Type B pancreatic cell (in vitro differentiated cells): ENCODE measurements around the gene COL4A6. TPM values are rescaled to one million over a fixed set of nuclear protein-coding genes. Genes with fewer than 3 reads are reported as not detected.

ENCODE experiments used
- DNase-seq: peaks from one replicate; pipeline ENCODE4 v3.0.0; 2021; ENCODE audit warnings: mixed read lengths; ENCODE audit not compliant: unreplicated experiment; ENCODE audit errors: extremely low spot score
- H3K27ac Mint-ChIP-seq: 2 replicates; pipeline ENCODE4 v1.8.0; 2021; ENCODE audit warnings: mild to moderate bottlenecking, mixed read lengths
- H3K27me3 Mint-ChIP-seq: 2 replicates; pipeline ENCODE4 v1.8.0; 2021; ENCODE audit warnings: mixed read lengths
- H3K36me3 Mint-ChIP-seq: 2 replicates; pipeline ENCODE4 v1.8.0; 2021; ENCODE audit warnings: mixed read lengths
- H3K4me1 Mint-ChIP-seq: one replicate; pipeline ENCODE4 v1.8.0; 2021; ENCODE audit warnings: mixed read lengths; ENCODE audit not compliant: unreplicated experiment
- H3K4me3 Mint-ChIP-seq: 2 replicates; pipeline ENCODE4 v1.8.0; 2021; ENCODE audit warnings: mild to moderate bottlenecking, mixed read lengths
- H3K9me3 Mint-ChIP-seq: 2 replicates; pipeline ENCODE4 v1.8.0; 2021; ENCODE audit warnings: mixed read lengths
- CTCF ChIP-seq: fragments of 200-600 bp; sonication (generic); conservative IDR thresholded peaks from 2 replicates; pipeline ENCODE4 v1.5.0; 2021; ENCODE audit warnings: antibody characterized with exemption, mild to moderate bottlenecking
- total RNA-seq: library from RNA; stranded (reverse); gene quantifications from 2 replicates; pipeline ENCODE4 v1.2.1, GENCODE V29; 2021; ENCODE audit warnings: low replicate concordance

COL4A6 gene
- total RNA-seq, 1 donor from 2014 or later: 51.7 TPM

- Mint-ChIP-seq H3K27ac (no peak overlapping the region), H3K36me3 (peaks cover 4% of the 10 kb centered on the region), H3K27me3 (no peaks in the 10 kb centered on the region), H3K4me1 (peaks cover 7% of the 10 kb centered on the region), H3K4me3 (no peak overlapping the region), H3K9me3 (no peaks in the 10 kb centered on the region)
- TF ChIP-seq CTCF: no peak
- DNase-seq: no peak
Measured at GRCh38 chrX:108173874-108174273, 264.3 kb downstream of the COL4A6 start.

GRCh38 chrX:108171671-108172070 lies 266.6 kb downstream of the COL4A6 start:
- H3K4me1 Mint-ChIP-seq: no peaks in the 10 kb centered on the region
- H3K27me3 Mint-ChIP-seq: no peaks in the 10 kb centered on the region
- H3K9me3 Mint-ChIP-seq: no peaks in the 10 kb centered on the region
- no peak overlapping the region for H3K4me3 Mint-ChIP-seq
- H3K36me3 Mint-ChIP-seq: peaks cover 4% of the 10 kb centered on the region
- no peak for TF ChIP-seq CTCF
- H3K27ac Mint-ChIP-seq: no peak overlapping the region
- no peak for DNase-seq

- H3K27ac Mint-ChIP-seq: no peak overlapping the region
- H3K4me3 Mint-ChIP-seq: no peak overlapping the region
- H3K9me3 Mint-ChIP-seq: no peaks in the 10 kb centered on the region
- no peaks in the 10 kb centered on the region for H3K4me1 Mint-ChIP-seq
- DNase-seq: no peak
- H3K27me3 Mint-ChIP-seq: no peaks in the 10 kb centered on the region
- H3K36me3 Mint-ChIP-seq: no peaks in the 10 kb centered on the region
- no peak for TF ChIP-seq CTCF
Measured at GRCh38 chrX:108169768-108170167, 268.5 kb downstream of the COL4A6 start.

GRCh38 chrX:108168961-108169740 lies 269.1 kb downstream of the COL4A6 start:
- H3K9me3 Mint-ChIP-seq: no peaks in the 10 kb centered on the region
- no peak overlapping the region for H3K4me3 Mint-ChIP-seq
- TF ChIP-seq CTCF: no peak
- H3K4me1 Mint-ChIP-seq: no peaks in the 10 kb centered on the region
- DNase-seq: no peak
- H3K36me3 Mint-ChIP-seq: no peaks in the 10 kb centered on the region
- H3K27me3 Mint-ChIP-seq: no peaks in the 10 kb centered on the region
- H3K27ac Mint-ChIP-seq: no peak overlapping the region

GRCh38 chrX:108167211-108167872 lies 270.9 kb downstream of the COL4A6 start:
- no peak overlapping the region for H3K27ac Mint-ChIP-seq
- H3K36me3 Mint-ChIP-seq: peaks cover 5% of the 10 kb centered on the region
- DNase-seq: no peak
- H3K9me3 Mint-ChIP-seq: peaks cover 5% of the 10 kb centered on the region
- H3K4me3 Mint-ChIP-seq: no peak overlapping the region
- TF ChIP-seq CTCF: no peak
- no peaks in the 10 kb centered on the region for H3K27me3 Mint-ChIP-seq
- H3K4me1 Mint-ChIP-seq: no peaks in the 10 kb centered on the region
